Epidermal melanocyte (primary cell): ENCODE measurements around the gene COBLL1.
"Not testable (repeated sequence)": the region's sequence is repeated elsewhere in the genome, so short reads cannot be mapped to it uniquely, and the experiment has no call there.

ENCODE experiments used
- DNase-seq: peaks from one replicate; pipeline ENCODE4 v3.0.0; 2011; ENCODE audit warnings: low spot score; ENCODE audit not compliant: insufficient read length

COBLL1 gene

DNA sequence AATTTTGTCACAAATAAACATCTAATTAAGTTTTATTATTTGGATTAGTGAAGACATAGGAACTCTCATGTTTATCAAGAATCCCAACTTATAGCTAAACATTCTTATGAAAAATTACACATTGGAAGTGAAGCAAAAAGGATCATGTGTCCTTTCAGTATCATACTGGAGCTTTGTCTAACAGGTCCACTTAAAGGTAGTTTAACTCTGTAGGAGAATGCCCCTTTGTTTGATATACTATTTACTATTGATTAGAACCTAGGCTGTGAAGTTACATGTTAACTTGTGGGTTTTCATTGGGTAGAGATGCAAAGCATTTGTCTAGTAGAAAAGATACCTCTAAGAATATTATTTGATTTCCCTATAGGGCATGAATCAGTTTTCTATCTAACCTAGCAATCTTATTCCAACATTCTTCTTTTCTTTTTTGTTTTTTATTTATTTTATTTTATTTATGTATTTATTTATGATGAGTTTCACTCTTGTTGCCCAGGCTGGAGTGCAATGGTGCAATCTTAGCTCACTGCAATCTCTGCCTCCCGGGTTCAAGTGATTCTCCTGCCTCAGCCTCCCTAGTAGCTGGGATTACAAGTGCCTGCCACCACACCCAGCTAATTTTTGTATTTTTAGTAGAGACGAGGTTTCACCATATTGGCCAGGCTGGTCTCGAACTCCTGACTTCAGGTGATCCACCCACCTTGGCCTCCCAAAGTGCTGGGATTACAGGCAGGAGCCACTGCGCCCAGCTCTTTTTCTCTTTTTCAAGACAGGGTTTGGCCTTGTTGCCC, 18.5 kb upstream of the COBLL1 start:
- not testable (repeated sequence) for DNase-seq

DNA sequence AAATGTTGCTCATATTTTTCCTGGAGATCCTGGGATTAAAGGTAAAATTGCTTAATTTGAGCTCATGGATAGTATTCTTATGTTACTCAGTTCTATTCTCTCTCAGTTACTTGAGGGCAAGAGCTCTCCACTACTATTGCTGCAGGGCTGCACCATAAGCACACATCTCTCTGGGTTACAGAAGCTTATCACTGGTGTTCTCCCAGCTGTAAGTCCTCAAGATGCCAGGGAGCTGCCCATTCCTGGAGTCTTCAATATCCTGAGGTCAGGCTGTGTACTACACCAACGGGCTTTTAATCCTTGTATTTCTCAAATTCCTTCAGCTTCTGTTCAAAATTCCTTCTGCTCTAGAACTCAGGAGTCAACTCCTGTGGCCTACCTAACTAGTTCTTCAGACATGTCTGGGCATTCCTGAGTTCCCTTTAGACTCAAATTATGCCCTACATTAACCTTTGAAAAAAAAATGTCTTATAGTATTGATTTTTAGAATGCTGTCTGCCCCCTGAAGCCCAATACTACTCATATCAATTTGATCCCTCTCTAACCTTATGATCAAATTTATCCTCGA, 17.7 kb upstream of the COBLL1 start:
- no peak for DNase-seq

DNA sequence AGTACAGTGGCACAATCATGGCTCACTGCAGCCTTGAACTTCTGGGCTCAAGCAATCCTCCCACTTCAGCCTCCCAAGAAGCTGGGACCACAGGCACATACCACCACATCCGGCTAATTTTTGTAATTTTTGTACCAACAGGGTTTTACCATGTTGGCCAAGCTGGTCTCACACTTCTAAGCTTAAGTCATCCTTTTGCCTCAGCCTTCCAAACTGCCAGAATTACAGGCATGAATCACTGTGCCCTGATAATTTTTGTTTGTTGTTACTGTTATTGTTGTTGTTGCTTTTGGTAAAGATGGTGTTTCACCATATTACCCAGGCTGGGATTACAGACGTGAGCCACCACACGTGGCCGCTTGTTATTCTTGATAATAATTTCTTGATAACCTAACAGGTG, 10.5 kb upstream of the COBLL1 start:
- no peak for DNase-seq

DNA sequence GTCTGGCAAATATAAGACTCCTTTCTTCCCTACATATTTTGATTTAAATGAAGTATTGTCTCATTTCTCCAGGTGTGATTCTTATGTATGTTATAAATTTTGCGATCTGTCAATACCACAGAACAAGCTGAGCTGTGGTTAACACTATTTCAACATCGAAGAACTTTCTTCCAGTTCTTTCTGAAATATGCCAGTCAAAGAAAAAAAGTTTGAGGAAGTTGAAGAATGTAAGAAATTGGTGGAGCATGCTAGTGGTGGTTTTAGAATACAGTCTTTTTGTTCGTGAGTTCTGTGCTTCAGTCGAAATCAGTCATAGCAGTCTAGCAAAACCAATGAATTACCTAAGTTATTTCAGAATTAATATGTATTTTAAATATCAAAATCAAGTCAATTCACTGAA, 8.6 kb upstream of the COBLL1 start:
- no peak for DNase-seq

DNA sequence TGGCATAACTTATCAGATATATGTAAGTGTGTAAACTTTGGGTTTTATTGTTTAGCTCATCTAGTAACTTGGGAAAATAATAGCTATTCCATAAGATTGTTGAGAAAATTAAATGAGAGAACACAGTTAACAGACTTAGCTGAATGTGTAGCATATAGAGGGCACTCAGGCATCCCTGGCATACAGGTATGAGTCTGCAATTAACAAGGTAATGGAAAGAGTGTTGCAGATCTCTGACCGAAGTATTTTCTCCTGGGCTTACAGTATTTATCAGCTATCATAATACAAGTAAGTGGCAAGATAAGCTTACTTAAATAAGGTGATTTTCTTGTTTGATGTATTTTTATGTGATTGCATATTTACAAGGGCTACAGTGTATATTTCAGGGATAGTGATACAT, 7.9 kb upstream of the COBLL1 start:
- DNase-seq: no peak

DNA sequence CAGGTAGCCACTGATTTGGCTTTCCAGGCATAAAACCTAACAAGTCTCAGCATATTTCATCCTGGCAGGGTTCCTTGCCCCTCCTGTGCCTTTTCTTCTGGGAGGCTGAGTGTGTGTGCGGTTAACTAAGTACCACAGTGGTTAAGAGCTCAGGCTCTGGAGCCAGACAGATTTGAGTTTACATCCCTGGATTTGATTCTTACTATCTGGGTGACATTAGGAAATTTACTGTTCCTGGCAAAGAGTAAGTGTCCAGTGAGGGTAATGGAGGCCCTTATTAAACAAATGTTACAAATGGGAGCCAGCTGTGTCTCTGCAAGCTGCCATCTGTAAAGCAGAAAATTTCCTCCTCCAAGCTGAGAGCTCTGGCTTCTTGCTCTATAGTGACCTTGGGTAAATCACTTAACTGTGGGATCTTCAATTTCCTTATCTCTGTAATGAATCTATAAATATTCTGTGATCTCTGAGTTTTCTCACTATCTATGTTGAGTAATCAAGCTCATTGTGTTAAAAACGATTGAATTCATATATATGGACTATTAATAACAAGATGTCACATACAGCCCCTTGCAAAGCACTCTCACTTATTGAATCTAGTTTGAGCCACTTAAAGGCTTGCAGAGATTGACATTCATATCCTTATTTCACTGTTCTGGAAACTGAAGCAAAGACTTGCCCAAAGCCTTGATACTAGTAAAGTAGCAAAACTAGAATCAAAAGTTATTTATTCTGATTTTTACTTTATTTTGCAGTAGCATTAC, 6.5 kb upstream of the COBLL1 start:
- DNase-seq: no peak

DNA sequence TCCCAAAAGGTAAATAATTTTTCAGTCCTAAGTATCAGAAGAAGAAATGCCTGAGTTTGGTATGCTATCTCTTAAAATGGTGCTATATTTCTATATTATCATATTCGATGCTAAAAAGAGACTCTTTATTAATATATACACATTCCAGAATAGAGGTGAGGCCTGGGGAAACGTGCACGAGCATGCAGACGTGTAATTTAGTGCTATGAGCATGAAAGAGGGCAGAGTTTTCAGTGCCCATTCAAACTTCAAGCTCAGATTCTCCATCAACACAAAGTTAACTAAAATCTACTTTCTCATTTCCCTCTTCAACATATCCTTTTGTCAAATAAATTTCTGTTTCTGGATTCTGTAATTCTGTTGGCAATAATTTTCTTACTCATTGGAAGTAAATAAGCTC, 5.7 kb upstream of the COBLL1 start:
- DNase-seq: no peak

DNA sequence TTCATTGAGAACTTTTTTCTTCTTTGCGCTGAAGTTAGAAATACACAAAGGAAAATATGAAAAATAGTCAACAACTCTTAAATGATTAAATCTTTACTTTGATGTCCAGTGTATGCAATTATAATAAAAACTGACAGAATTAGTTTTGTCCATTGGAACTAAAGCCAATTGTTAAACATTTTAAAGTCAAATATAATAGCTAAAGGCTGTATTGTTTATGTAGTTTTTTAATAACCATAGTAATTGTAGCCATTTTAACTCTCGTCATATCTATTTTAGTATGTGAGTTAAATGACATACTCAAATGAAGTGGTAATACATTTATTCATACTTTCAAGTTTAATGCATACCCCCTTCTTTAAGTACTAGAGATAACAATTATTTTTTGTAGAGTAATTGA, 4.7 kb upstream of the COBLL1 start:
- DNase-seq: no peak

DNA sequence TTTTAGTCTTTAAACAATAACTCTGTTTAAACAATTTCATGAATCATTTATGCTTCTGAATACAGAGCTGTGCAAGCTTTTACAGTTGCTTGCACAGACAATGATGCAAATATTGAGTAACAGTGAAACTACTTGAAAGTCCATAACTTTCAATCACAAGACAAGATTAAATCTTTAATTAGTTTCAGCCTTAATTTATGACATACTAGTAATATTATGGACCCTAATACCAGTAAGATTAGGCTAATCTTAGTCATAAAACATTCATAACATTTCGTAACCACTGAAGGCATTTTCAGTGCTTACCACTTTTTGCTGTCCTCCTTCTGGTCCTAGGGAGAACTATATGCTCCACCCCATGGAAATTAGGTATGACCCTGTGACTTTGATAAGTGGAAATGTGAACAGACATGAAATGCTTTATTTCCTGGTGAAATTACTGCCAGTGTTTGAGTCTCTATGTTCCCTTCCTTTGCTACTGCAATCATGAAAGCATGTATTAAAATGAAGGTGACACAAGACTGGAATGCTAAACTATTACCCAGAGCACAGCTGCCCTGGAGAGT, 1.8 kb upstream of the COBLL1 start:
- no peak for DNase-seq

DNA sequence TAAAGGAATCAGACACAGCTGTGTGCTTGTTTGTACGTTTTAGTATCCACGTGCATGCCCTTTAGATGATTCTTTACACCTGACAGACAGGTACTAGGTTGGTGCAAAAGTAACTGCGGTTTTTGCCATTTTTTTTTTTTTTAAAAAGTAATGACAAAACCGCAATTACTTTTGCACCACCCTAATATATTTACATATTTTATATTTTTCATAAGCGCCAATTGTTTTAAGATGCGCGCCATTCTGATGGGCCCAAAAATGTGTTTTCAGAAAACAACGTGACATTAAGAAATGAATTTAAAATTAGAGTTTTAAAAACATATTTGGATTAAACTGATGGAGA, 972 bp upstream of the COBLL1 start:
- DNase-seq: no peak

DNA sequence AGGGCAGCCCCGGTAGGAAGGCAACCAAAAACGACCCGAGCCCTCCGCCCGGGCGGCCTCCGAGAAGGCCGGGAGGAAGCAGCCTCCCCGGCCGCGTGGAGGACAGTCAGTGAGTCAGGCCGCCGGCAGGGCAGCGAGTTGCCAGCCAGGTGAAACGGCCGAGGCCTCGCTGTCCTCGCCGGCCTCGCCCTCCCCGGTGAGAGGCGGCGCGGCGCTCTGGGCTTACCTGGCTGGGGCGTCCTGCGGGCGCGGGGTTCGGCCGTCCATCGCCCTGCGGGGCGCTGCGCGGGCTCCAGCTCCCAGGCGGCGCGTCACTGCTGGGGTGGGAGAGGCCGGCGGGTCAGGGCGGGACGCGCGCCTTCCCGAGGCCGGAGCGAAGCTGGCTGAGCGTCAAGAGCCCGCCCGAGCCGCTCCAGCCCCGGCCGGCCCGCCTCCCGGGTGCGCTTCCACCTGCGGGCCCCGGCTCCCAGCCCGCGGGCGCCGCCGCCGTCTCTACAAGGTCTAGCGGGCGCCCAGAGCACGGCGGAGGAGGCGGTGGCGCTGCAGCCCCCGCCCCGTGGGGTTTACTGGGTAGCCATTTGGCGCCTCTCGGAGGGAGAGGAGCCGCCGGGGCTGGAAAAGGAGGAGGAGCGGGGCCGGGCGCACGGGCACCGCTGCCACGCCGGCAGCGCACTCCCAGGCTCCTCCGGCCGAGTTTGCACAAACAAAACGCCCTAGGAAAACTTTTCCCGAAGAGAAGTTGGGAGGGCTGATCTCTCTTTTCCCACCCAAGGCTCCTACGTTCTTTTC, 499 bp downstream of the COBLL1 start:
- DNase-seq: peak; percentile 47

DNA sequence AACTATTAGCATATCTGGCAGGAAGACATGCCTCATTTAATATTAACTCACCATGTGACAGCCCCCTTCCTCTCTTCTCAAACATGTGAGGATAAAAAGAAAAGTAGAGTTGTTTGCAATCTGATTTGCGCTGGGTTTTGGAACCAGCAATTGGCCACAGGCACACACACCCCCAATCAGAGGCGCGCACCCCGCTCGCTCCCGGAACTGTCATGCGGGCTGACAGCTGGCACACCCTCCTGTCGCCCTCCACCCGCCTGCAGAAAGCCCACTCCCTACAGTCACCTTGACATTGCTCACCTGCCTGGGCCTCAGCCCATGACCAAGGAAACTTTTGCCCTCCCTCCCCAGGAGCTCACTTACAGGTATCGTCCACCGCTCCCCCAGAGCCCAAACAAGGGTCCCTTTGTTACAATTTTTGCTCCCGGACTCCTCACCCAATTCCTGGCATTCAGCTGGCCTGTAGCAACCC, 1.1 kb downstream of the COBLL1 start:
- DNase-seq: no peak

DNA sequence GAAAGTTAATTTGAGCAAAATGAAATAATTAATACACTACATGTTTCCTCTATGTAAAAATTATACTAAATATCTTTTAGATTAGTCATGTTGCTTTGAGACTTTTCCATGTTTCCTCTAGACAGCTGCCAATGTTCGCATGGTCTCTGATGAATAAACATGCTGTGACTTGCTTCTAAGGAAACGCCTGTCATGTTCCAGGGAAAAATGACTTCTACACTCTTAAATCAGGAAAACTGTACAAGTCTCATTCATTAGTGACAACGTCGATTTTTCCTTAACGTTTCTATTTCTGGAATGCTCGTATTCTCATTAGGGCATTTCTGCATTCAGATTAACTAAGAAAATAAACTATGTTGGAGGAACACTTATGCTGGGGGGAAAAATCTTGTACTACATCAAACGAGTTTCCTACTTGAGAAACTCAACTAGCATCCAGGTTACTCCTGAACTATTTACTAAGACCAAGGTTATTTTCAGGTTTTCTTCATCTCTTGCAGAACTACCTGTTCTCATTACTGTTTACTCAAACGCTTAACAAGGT, 1.6 kb downstream of the COBLL1 start:
- no peak for DNase-seq

DNA sequence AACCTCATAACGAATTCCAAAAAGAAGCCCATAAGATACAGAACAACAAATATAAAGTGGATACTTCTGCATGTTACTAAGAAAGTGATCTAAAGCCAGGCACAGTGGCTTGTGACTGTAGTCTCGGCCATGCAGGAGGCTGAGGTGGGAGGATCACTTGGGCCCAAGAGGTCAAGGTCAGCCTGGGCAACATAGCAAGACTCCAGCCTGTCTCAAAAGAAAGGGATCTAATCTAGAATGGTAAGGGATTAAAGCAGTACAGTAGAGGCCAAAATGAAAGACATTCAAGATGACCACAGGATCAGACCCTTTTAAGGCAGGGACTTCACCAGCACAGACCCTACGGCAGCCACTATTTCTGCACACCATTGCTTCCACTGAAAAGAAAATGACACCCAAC, 3.8 kb downstream of the COBLL1 start:
- no peak for DNase-seq

DNA sequence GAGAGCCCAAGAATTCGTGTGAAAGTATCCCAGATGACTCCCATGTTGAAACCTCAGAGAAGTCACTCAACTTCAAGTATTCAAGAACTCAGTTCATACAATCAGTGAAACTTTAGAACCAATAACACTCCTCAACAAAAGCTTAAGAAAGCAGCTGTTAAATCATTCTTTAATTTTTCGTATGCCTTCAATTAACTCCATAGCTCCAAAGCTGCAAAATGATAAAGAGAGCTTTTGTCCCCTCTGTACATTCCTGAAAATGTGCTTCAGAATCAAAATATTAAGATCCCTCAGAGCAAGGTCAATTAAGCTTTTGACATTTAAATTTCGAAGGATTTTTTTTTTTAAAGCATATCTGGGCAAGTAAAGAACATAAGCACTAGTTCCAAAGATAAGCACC, 4.7 kb downstream of the COBLL1 start:
- DNase-seq: no peak

DNA sequence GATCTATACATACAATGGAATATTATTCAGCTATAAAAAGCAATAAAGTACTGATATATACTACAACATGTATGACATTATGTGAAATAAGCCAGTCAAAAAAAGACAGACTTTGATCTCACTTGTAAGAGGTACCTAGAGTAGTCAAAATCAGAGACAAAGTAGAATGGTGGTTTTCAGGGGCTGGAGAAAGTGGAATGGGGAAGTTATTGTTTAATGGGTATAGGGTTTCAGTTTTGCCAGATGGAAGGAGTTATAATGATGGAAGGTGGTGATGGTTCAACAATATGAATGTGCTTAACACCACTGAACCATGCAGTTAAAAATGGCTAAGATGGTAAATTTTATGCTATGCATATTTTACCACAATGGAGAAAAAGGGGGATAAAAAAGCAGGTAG, 6.3 kb downstream of the COBLL1 start:
- no peak for DNase-seq

DNA sequence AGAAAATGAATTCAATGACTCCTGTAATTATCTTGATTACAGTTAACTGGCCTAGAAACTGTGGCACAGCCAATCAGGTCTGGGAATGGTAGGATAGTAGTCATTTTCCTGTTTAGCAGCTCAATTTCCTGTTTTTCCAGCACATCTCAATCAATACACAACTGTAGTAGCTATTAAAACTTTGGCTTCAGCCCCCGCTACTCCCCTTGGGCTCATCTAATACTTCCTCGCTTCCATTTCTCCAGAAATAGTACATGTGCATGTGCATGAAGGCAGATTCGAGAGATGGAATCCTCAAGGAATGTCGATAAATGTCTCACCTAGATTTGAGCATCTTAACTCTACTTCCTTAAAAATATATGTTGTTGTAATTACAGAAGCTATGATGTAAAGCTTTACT, 9.7 kb downstream of the COBLL1 start:
- no peak for DNase-seq

DNA sequence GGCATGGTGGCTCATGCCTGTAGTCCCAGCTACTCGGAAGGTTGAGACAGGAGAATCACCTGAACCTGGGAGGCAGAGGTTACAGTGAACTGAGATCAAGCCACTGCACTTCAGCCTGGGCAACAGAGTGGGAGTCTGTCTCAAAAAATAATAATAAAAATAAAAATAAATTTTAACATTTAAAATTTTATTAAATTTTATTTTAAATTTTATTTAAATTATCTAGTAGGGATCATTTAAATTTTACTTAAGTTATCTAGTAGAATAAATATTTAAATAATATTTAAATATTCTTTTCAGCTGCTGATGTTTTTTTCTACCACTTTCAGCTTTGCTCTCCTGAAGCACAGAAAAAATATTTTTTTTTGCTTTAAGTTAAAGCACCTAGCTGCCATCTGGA, 10.4 kb downstream of the COBLL1 start:
- DNase-seq: no peak

DNA sequence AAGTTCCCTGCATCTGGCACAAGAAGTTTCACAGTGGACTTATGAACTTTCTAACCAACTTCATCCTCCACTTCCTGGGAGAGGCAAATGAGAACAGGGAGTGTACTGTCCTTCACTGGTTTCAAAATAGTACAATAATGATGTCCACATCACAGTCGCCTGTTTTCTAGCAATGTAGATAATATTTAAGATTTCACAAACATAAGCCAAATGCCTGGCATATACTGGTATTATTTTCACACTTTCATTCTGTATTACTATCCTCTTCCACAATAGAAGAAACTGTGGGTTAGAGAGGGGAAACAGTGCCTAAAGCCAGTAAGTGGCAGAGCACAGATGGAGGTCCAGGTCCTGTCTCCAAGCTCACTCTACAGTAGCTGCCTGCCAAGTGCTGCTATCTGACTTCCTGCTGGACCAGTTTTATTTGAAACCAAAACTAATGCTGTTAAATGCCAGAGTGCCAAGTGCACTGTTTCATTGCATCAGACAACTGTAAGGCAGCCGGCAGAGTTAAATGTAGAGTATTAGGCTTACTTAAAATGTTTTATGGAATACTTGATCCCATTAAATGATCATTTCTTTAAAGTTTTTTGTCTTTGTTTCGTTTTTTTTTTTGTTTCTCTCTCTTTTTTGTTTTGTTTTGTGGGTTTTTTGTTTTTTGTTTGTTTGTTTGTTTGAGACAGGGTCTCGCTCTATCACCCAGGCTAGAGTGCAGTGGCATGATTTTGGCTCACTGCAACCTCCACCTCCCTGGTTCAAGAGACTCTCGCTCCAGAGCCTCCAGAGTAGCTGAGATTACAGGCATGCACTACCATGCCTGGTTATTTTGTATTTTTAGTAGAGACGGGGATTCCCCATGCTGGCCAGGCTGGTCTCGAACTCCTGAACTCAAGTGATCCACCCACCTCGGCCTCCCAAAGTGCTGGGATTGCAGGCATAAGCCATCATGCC, 15.1 kb downstream of the COBLL1 start:
- DNase-seq: no peak

DNA sequence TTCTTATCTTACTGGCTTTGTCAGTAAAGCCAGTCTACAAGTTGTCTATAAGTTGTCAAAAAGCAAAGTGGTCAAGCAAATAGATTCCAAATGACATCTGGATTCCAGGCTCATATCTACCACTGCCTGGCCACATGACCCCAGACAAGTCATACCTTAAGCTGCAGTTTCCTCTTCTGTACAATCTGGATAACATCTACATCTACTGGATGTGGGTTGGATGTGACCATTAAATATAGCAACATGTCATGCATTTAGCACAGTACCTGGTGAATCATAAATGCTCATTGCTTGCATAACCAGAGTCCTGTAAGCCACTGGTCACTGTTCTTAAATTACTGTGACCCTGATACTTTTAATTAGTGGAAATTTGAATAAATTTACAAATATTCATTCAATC, 16.8 kb downstream of the COBLL1 start:
- no peak for DNase-seq
